Adrenal gland (tissue), 12 donors: Measurements from ENCODE around the gene TEX44. TPM values are rescaled to one million over a fixed set of nuclear protein-coding genes. Genes with fewer than 3 reads are reported as not detected.

Source experiments
- DNase-seq, 7 donors: peaks; one replicate each; pipeline ENCODE4 v3.0.0-alpha.2; 2019 to 2020
- H3K27ac ChIP-seq, 5 donors: fragments of 200-600 bp; sonication (generic) in 4 of 5; 1 replicate in 3 of 5; 2 replicates in 2 of 5; pipeline versions ENCODE4 v1.5.1 to v1.8.0; 2016 to 2020; ENCODE audit warnings: mild to moderate bottlenecking in 1 of 5
- H3K27me3 ChIP-seq: fragments of 200-600 bp; 2 replicates; pipeline ENCODE4 v1.8.0; 2021
- H3K36me3 ChIP-seq, 2 donors: fragments of 200-600 bp; replicated peaks in 1 of 2; 1 replicate in 1 of 2; 2 replicates in 1 of 2; pipeline versions ENCODE4 v1.5.1 to v1.8.0; 2018 to 2022
- H3K4me1 ChIP-seq, 2 donors: fragments of 200-600 bp; replicated peaks in 1 of 2; 1 replicate in 1 of 2; 2 replicates in 1 of 2; pipeline versions ENCODE4 v1.5.1 to v1.8.0; 2018 to 2021
- H3K4me3 ChIP-seq, 4 donors: fragments of 200-600 bp; sonication (generic) in 3 of 4; one replicate each; pipeline ENCODE4 v1.5.1; 2016 to 2018
- H3K9me3 ChIP-seq, 3 donors: fragments of 200-600 bp; sonication (generic) in 1 of 3; replicated peaks in 1 of 3; 1 replicate in 2 of 3; 2 replicates in 1 of 3; pipeline versions ENCODE4 v1.5.1 to v1.8.0; 2016 to 2021
- CTCF ChIP-seq, 6 experiments: fragments of 450-650 bp in 4 of 6; fragments of 200-600 bp in 2 of 6; sonication (generic) in 1 of 6; IDR thresholded peaks; 1 replicate in 5 of 6; 2 replicates in 1 of 6; pipeline versions ENCODE4 v1.5.1 to v1.8.0; 2016 to 2021; ENCODE audit warnings: antibody characterized with exemption in 6 of 6, mild to moderate bottlenecking in 2 of 6, moderate library complexity in 1 of 6
- POLR2A ChIP-seq, 2 donors: fragments of 450-650 bp; IDR thresholded peaks; one replicate each; pipeline ENCODE4 v1.6.1; 2017; ENCODE audit warnings: antibody characterized with exemption in 2 of 2, mild to moderate bottlenecking in 2 of 2, moderate library complexity in 1 of 2
- WGBS, 4 donors: extraction: QIAGEN DNeasy Blood & Tissue Kit in 2 of 4; methylation state at CpG; one replicate each; pipeline versions ENCODE4 v1.1.5 to v1.1.7; 2013 to 2017; 5-methylcytosine and 5-hydroxymethylcytosine counted together
- intact Hi-C, 2 donors: fragments of 100-400 bp; cut with DNase I; formaldehyde crosslinking; loops; one replicate each; pipeline versions ENCODE4 v1.14.1 to v1.15.0; 2022 to 2023
- polyA plus RNA-seq, 3 donors: library from polyadenylated mRNA; stranded (reverse); fragments of 200-250 nt in 2 of 3; fragments of 350-450 nt in 1 of 3; fragmentation: Illumina TruSeq in 1 of 3; extraction: RNeasy Lipid Tissue Mini Kit (QIAGEN cat#74804) in 1 of 3; gene quantifications; one replicate each; pipeline ENCODE4 v1.2.3, GENCODE V29; 2013 to 2014
- total RNA-seq, 9 donors: library from RNA; depleted of rRNA in 4 of 9; stranded (reverse); fragments of >200 nt in 4 of 9; fragments of 120-200 nt in 1 of 9; fragmentation: NEBNext Ultra II Directional in 1 of 9; extraction: Animal tissue kit (Norgen Biotek cat#: 25700) in 1 of 9; gene quantifications; one replicate each; pipeline versions ENCODE4 v1.1.0 to v1.2.4, GENCODE V29; 2013 to 2023
- donor health status: healthy with polysubstance abuse.
- donor health status: Bipolar disorder and iron deficiency.
- donor health status: DM: yes; HTN: yes; CAD: no.
- donor health status: DM: no; HTN: no; CAD: no.
- donor health status: DM: no; HTN: no; CAD: no.
- donor health status: DM: yes; HTN: yes; CAD: no.

TEX44 gene
- total and polyA plus RNA-seq, 12 donors = not detected

- Histone ChIP-seq H3K27ac (peak overlapping the region; percentile 97 to 99 (median 99)), H3K9me3 (no peaks in the 10 kb centered on the region), H3K4me1 (peaks cover 37 to 39% of the 10 kb centered on the region in 2 donors), H3K27me3 (no peaks in the 10 kb centered on the region), H3K4me3 (peak overlapping the region in 2 of 4 donors; percentile 29 to 58), H3K36me3 (no peaks in the 10 kb centered on the region)
- intact Hi-C loops = loop anchor here (2.0 to 5.0 kb wide), 3 partner anchors 59 to 98 kb away; no protein-coding TSS in a partner anchor
- DNase-seq = peak; percentile 88 to 95 (median 94)
- TF ChIP-seq POLR2A (IDR thresholded peaks at IDR 0.05) = peak; percentile 64 to 78
- TF ChIP-seq CTCF (IDR thresholded peaks at IDR 0.05) = peak in 4 of 6 experiments; percentile 28 to 51 (median 40)
- 1% methylated on average over 17 to 86 of the region's 86 CpGs for whole genome bisulfite sequencing, 4 donors
Observed at GRCh38 chr2:231613663-231614558, 21.2 kb downstream of the TEX44 start.

GRCh38 chr2:231614559-231615057 lies 21.9 kb downstream of the TEX44 start:
- H3K4me3 ChIP-seq = peak overlapping the region in 2 of 4 donors; percentile 29 to 58
- H3K4me1 ChIP-seq = peaks cover 37 to 39% of the 10 kb centered on the region in 2 donors
- WGBS, 4 donors = 0 to 2% (median 1%) methylated on average over 11 to 46 of the region's 46 CpGs
- H3K9me3 ChIP-seq = no peaks in the 10 kb centered on the region
- no peaks in the 10 kb centered on the region for H3K27me3 ChIP-seq
- no peaks in the 10 kb centered on the region for H3K36me3 ChIP-seq
- peak overlapping the region; percentile 97 to 99 (median 99) for H3K27ac ChIP-seq
- intact Hi-C loops = loop anchor here in 1 of 2 donors (5.0 kb wide), 1 partner anchor 98 kb away; no protein-coding TSS in a partner anchor
- DNase-seq = peak in 1 of 7 donors; percentile 67
- peak; percentile 50 to 65 for TF ChIP-seq POLR2A (IDR thresholded peaks at IDR 0.05)
- no peak for TF ChIP-seq CTCF (IDR thresholded peaks at IDR 0.05)

GRCh38 chr2:231615058-231615671 lies 22.5 kb downstream of the TEX44 start:
- intact Hi-C loops = no loop called here

More at GRCh38 chr2:231615058-231615671, 22.5 kb downstream of the TEX44 start:
- Histone ChIP-seq H3K4me1 (peaks cover 37 to 39% of the 10 kb centered on the region in 2 donors), H3K27me3 (no peaks in the 10 kb centered on the region), H3K4me3 (peak overlapping the region in 2 of 4 donors; percentile 29 to 58), H3K27ac (peak overlapping the region; percentile 97 to 99 (median 99)), H3K9me3 (no peaks in the 10 kb centered on the region), H3K36me3 (no peaks in the 10 kb centered on the region)
- WGBS, 4 donors = 41 to 73% (median 51%) methylated on average over 13 to 31 of the region's 31 CpGs
- no peak for TF ChIP-seq CTCF (IDR thresholded peaks at IDR 0.05)
- TF ChIP-seq POLR2A (IDR thresholded peaks at IDR 0.05) = no peak
- DNase-seq = peak in 4 of 7 donors; percentile 28 to 67 (median 52)
